Spinal cord (tissue), 10 donors: ENCODE data around the gene MCAM. TPM values are rescaled to one million over a fixed set of nuclear protein-coding genes. Genes with fewer than 3 reads are reported as not detected.

Experiments used
- DNase-seq, 6 donors: peaks; one replicate each; pipeline versions ENCODE4 v3.0.0 to v3.0.0-alpha.2; 2013 to 2015; ENCODE audit warnings: low spot score in 6 of 6, low read depth in 4 of 6
- H3K27ac ChIP-seq: one replicate; pipeline ENCODE4 v1.5.1; 2013; ENCODE audit warnings: low read depth, low read length, control low read depth
- H3K27me3 ChIP-seq: one replicate; pipeline ENCODE4 v1.6.1; 2013; ENCODE audit warnings: low read length; ENCODE audit not compliant: control insufficient read depth, insufficient read depth
- H3K36me3 ChIP-seq: one replicate; pipeline ENCODE4 v1.6.1; 2013; ENCODE audit warnings: low read length; ENCODE audit not compliant: control insufficient read depth, insufficient read depth
- H3K4me1 ChIP-seq: one replicate; pipeline ENCODE4 v1.6.1; 2013; ENCODE audit warnings: low read length; ENCODE audit not compliant: control insufficient read depth, insufficient read depth
- H3K4me3 ChIP-seq: one replicate; pipeline ENCODE4 v1.5.1; 2013; ENCODE audit warnings: low read depth, low read length, control low read depth
- H3K9me3 ChIP-seq: one replicate; pipeline ENCODE4 v1.6.1; 2013; ENCODE audit warnings: low read length; ENCODE audit not compliant: control insufficient read depth, insufficient read depth
- WGBS: methylation state at CpG from one replicate; pipeline ENCODE4 v1.1.5; 2013; ENCODE audit warnings: missing lambda C conversion rate; ENCODE audit not compliant: insufficient coverage; 5-methylcytosine and 5-hydroxymethylcytosine counted together
- polyA plus RNA-seq, 2 donors: library from polyadenylated mRNA; unstranded; fragments of 120-200 nt; gene quantifications; one replicate each; pipeline ENCODE4 v1.2.1, GENCODE V29; 2013; ENCODE audit not compliant: insufficient read length in 2 of 2
- total RNA-seq, 2 donors: library from RNA; depleted of rRNA in 1 of 2; stranded (reverse); fragments of 120-200 nt in 1 of 2; fragments of >200 nt in 1 of 2; gene quantifications; one replicate each; pipeline versions ENCODE4 v1.2.3 to v1.2.4, GENCODE V29; 2013 to 2014
- donor health status: healthy.

Gene MCAM
- total and polyA plus RNA-seq, 4 donors = 79.6 to 108 (median 103) TPM

DNA sequence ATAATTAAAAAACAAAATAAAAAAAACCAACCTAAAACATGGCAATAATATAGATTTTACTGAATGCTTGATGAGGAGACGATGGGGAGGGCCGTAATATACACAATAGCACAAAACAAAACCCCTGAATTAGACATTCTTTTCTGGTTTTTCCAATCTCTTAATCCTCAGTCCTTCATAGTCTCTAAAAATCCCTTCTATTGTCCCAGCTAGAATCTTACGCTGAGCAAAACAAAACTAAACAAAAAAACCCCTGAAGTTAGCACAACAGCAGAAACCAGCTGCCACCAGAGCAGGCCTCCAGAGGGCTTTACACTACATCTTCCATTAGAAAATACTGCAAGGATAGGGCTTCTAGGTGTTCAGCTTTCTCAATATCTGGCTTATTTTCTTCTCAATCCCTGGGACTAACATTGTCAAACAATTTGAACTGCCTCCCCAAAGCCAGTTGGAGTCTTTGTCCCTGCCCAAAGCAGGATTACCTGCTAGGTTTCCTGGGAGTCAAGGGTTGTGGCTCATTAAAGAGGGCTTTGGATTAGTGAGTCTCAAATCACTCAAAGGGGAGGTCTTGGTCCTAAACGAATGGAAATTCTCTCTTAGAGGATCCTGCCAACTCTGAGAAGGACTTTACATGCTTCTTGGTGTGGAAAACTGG, 15.3 kb upstream of the MCAM start:
- H3K4me3 ChIP-seq = no peak overlapping the region
- 82% methylated on average over 2 of the region's 4 CpGs for WGBS
- peaks cover 21% of the 10 kb centered on the region for H3K36me3 ChIP-seq
- peaks cover 29% of the 10 kb centered on the region for H3K4me1 ChIP-seq
- H3K27me3 ChIP-seq = no peaks in the 10 kb centered on the region
- no peak overlapping the region for H3K27ac ChIP-seq
- no peak for DNase-seq
- no peaks in the 10 kb centered on the region for H3K9me3 ChIP-seq

DNA sequence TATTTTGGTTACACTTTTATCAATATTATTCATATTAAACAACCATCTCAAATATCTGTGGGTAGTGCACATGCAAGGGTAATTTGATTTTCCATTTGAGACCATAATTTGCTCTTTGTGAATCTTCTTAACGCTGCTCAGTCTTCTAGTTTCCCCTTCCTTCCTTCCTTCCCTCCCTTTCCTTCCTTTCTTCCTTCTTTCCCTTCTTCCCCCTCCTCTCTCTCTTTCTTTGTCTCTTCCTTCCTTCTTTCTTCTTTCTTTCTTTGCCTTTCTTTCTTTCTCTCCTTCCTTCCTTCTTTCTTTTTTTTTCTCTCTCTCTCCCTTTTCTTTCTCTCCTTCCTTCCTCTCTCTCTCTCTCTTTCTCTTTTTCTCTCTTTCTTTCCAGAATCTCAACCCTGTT, 13.3 kb upstream of the MCAM start:
- no peak overlapping the region for H3K4me3 ChIP-seq
- 83% methylated on average over 1 of the region's 1 CpG for WGBS
- H3K9me3 ChIP-seq = no peaks in the 10 kb centered on the region
- peaks cover 10% of the 10 kb centered on the region for H3K4me1 ChIP-seq
- no peaks in the 10 kb centered on the region for H3K27me3 ChIP-seq
- H3K36me3 ChIP-seq = peaks cover under 1% of the 10 kb centered on the region
- no peak for DNase-seq
- H3K27ac ChIP-seq = no peak overlapping the region

DNA sequence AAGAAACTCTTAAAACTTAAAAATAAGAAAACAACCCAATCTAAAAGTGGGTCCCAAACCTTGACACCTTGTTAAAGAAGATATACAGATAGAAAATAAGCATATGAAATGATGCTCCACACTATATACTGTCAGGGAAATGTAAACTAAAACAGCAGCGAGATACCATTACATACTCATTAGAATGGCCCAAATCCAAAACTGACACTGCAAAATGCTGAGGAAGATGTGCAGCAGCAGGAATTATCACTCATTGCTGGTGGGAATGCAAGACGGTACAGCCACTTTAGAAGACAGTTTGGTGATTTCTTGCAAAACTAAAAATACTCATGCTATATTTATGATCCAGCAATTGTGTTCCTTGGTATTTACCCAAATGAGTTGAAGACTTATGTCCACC, 12.4 kb upstream of the MCAM start:
- no peaks in the 10 kb centered on the region for H3K27me3 ChIP-seq
- H3K4me3 ChIP-seq = no peak overlapping the region
- no peak overlapping the region for H3K27ac ChIP-seq
- DNase-seq = no peak
- no CpG with 5 or more reads among the region's 2 CpGs for WGBS
- H3K9me3 ChIP-seq = no peaks in the 10 kb centered on the region
- H3K36me3 ChIP-seq = no peaks in the 10 kb centered on the region
- peaks cover 3% of the 10 kb centered on the region for H3K4me1 ChIP-seq

DNA sequence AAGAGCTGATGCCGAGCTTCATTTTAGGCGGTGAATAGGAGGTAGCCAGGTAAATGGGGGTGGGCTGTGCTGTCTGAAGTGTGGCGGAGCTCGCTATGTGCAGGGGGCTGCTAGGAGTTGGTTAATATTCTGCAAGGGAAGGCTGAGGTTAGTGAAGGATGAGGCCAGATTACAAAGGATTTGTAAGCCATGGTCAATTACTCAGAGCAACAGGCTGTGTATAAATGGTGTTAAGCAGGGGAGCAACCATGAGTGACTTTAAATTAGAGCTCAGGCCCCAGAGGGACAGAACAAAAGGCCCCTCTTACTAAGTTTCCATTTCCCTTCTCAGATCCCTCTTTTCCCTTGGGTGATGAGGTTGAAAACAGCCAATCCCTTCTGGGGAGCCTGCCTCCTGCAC, 7.3 kb upstream of the MCAM start:
- 41% methylated on average over 4 of the region's 4 CpGs for WGBS
- DNase-seq = peak in 1 of 6 donors; percentile 12
- no peak overlapping the region for H3K4me3 ChIP-seq
- no peaks in the 10 kb centered on the region for H3K36me3 ChIP-seq
- H3K4me1 ChIP-seq = peaks cover 33% of the 10 kb centered on the region
- no peaks in the 10 kb centered on the region for H3K27me3 ChIP-seq
- H3K27ac ChIP-seq = no peak overlapping the region
- no peaks in the 10 kb centered on the region for H3K9me3 ChIP-seq

DNA sequence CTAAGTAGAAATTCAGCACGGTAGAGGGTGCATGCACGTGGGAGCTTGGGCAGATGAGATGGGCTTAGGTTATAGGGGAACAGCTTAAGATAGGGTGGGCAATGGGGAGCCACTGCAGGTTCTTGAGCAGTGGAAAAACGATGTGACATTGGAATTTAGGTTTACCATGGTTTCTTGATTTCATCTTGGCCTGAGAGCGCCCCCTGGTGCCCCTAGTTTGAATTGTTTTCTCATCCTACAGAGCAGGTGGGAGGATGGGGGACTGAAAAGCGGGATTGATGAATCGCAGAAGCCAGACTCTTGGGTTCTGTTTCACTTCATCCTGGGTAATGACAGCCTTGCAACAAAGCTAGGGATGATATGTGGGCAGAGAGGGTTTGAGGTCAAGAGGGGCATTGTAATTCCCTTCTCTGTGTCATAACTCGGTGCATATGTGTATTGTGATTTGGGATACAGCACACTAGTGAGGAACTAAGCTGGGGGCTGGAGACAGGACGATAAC, 6.7 kb upstream of the MCAM start:
- 10% methylated on average over 6 of the region's 8 CpGs for WGBS
- Histone ChIP-seq H3K27me3 (no peaks in the 10 kb centered on the region), H3K4me1 (peaks cover 39% of the 10 kb centered on the region), H3K36me3 (no peaks in the 10 kb centered on the region), H3K27ac (no peak overlapping the region), H3K4me3 (no peak overlapping the region), H3K9me3 (no peaks in the 10 kb centered on the region)
- peak in 2 of 6 donors; percentile 85 to 89 for DNase-seq

DNA sequence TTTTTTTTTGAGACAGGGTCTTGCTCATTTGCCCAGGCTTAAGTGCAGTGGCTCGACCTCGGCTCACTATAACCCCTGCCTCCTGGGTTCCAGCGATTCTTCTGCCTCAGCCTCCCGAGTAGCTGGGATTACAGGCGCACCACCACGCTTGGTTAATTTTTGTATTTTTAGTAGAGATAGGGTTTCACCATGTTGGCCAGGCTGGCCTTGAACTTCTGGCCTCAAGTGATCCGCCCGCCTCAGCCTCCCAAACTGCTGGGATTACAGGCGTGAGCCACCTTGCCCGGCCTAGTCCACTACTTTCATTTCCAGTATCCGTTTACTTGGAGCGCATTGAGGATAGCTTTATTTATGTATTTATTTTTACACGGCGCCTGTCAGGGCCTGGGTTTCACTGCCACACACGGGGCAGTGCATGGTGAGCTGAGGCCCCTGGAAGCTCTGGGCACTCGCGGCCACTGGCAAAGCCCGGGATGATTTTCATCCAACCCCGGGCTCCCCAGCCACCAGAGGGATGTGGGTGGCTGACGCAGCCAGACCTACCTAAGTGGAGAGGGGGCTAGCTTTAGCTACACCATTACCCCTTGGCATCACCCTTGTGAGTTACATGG, 6.1 kb upstream of the MCAM start:
- WGBS = 83% methylated on average over 11 of the region's 20 CpGs
- DNase-seq = no peak
- H3K4me1 ChIP-seq = peaks cover 44% of the 10 kb centered on the region
- H3K27me3 ChIP-seq = no peaks in the 10 kb centered on the region
- no peaks in the 10 kb centered on the region for H3K36me3 ChIP-seq
- no peak overlapping the region for H3K27ac ChIP-seq
- H3K9me3 ChIP-seq = no peaks in the 10 kb centered on the region
- H3K4me3 ChIP-seq = no peak overlapping the region

DNA sequence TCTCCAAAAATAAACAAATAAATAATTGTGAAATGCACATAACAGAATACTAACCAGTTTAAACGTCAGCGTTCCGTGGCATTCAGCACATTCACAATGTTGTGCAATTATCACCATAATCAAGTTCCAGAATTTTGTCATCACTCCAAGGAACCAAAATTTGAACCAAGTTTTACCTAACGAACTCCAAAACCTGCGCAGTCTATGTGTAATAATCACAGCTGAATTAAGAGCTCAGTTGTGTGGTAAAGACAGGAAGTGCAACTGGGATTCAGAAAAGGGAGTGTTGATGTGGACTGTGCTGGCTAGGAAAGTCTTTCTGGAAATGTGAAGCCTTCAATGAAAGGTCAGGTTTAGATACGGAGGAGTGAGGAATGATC, 5.4 kb upstream of the MCAM start:
- 97% methylated on average over 3 of the region's 6 CpGs for WGBS
- no peak overlapping the region for H3K4me3 ChIP-seq
- no peak for DNase-seq
- H3K4me1 ChIP-seq = peaks cover 51% of the 10 kb centered on the region
- H3K27me3 ChIP-seq = peaks cover 1% of the 10 kb centered on the region
- no peaks in the 10 kb centered on the region for H3K9me3 ChIP-seq
- peak overlapping the region; percentile 52 for H3K27ac ChIP-seq
- H3K36me3 ChIP-seq = no peaks in the 10 kb centered on the region

DNA sequence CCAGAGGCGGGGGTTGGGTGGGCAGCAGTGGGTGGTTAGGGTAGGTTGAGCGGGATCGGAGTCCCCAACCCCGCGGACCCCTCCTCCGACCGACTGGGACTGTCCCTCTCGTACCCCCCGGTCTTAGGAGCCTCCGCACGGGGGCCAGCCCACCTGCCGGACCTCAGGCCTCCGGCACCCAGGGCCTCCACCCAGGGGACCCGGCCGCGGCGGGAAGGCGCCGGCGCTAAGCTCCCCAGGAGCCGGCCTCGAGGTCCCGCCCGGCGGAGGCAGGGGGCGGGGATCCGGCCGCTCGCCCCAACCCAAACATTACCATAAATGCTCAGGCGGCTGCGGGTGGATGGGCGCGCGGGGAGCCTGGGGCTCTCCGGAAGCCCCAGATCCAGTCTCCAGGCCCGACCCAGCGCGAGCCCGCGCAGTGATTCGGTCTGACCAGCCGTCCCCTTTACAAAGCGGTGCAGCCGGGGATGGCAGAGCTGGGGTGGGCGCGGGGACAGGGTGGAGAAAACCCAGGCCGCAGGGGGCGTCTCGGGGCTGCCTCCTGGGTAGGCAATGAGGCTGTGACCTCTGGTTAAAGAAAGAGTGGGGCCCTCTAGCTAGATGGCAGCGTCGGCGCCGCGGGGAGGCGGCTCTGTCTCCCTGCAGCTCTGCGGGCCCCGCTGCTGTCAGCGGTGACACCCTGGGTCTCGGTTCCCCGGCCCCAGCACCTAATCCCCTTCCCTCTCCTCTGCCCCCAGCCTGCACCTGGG, 4.0 kb upstream of the MCAM start:
- Histone ChIP-seq H3K27me3 (peaks cover 8% of the 10 kb centered on the region), H3K4me1 (peaks cover 64% of the 10 kb centered on the region), H3K9me3 (no peaks in the 10 kb centered on the region), H3K36me3 (no peaks in the 10 kb centered on the region), H3K4me3 (peak overlapping the region; percentile 47), H3K27ac (peak overlapping the region; percentile 93)
- 2% methylated on average over 54 of the region's 60 CpGs for WGBS
- DNase-seq = peak in 2 of 6 donors; percentile 58 to 74

DNA sequence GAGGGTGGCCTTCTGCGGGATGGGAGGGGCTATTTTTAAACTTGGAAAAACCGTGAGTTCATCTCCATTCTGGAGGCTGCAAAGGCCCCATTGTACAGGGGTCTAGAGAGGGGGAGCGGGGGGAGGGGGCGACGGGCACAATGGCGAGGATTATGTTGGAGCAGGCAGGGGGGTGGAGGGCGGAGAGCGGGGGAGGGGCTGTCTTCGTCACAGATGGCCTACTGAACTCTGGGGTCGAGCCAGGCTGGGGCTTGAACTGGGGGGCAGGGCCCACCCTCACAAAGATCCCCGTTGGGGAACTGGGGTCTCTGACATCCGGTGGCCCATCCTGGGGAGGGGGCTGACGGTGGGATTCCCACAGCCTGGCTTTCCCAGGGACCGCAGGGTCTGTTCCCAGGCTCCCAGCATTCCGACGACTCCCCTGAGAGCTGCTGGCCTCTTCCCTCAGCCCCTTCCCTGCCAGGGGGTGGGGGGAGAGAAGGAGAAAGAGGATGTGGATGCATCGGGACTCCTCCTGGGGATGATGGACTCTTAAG, 3.4 kb upstream of the MCAM start:
- H3K36me3 ChIP-seq = no peaks in the 10 kb centered on the region
- 16% methylated on average over 7 of the region's 17 CpGs for WGBS
- no peaks in the 10 kb centered on the region for H3K9me3 ChIP-seq
- DNase-seq = peak in 2 of 6 donors; percentile 61 to 82
- peaks cover 15% of the 10 kb centered on the region for H3K27me3 ChIP-seq
- peaks cover 70% of the 10 kb centered on the region for H3K4me1 ChIP-seq
- H3K4me3 ChIP-seq = peak overlapping the region; percentile 47
- H3K27ac ChIP-seq = peak overlapping the region; percentile 93
